A172 (cell line): ENCODE measurements around the gene SRP72. TPM values are rescaled to one million over a fixed set of nuclear protein-coding genes. Genes with fewer than 3 reads are reported as not detected.
"Not testable (repeated sequence)": the region's sequence is repeated elsewhere in the genome, so short reads cannot be mapped to it uniquely, and the experiment has no call there.

Experiments used
- DNase-seq: peaks from one replicate; pipeline ENCODE4 v3.0.0-alpha.2; 2015; ENCODE audit warnings: low spot score
- total RNA-seq: library from RNA; depleted of rRNA; stranded (reverse); fragments of >200 nt; shearing (Covaris generic); gene quantifications from 2 replicates; pipeline ENCODE4 v1.2.3, GENCODE V29; 2014; rRNA removed

Gene SRP72
- 79.8 and 95.5 TPM in 2 replicates for total RNA-seq

- DNase-seq: peak; percentile 84
Observed at GRCh38 chr4:56467284-56468096, at the start of gene SRP72. Gene SRP72 (plus strand): TSS chr4:56467617. CDS start chr4:56467636, 19 bp downstream.

GRCh38 chr4:56424176-56424575 lies 43.2 kb upstream of the SRP72 start:
- DNase-seq: no peak

- DNase-seq: peak; percentile 18
Observed at GRCh38 chr4:56424697-56425514, 42.5 kb upstream of the SRP72 start.

- no peak for DNase-seq
Observed at GRCh38 chr4:56425518-56425917, 41.9 kb upstream of the SRP72 start.

GRCh38 chr4:56426273-56426672 lies 41.1 kb upstream of the SRP72 start:
- no peak for DNase-seq

- no peak for DNase-seq
Observed at GRCh38 chr4:56427179-56427578, 40.2 kb upstream of the SRP72 start.

GRCh38 chr4:56430203-56430602 lies 37.2 kb upstream of the SRP72 start:
- no peak for DNase-seq

GRCh38 chr4:56433280-56433679 lies 34.1 kb upstream of the SRP72 start:
- no peak for DNase-seq

- peak; percentile 60 for DNase-seq
Observed at GRCh38 chr4:56434599-56435139, 32.7 kb upstream of the SRP72 start.

- peak; percentile 95 for DNase-seq
Observed at GRCh38 chr4:56435140-56435926, 32.1 kb upstream of the SRP72 start, which contains the start of gene PPAT. Gene PPAT (minus strand): TSS chr4:56435615. CDS start chr4:56435477, 138 bp downstream.

- DNase-seq: no peak
Observed at GRCh38 chr4:56438766-56439165, 28.7 kb upstream of the SRP72 start.

- no peak for DNase-seq
Observed at GRCh38 chr4:56440983-56441382, 26.4 kb upstream of the SRP72 start.

GRCh38 chr4:56444719-56445118 lies 22.7 kb upstream of the SRP72 start:
- no peak for DNase-seq

- DNase-seq: no peak
Observed at GRCh38 chr4:56445699-56446098, 21.7 kb upstream of the SRP72 start.

- no peak for DNase-seq
Observed at GRCh38 chr4:56448301-56448700, 19.1 kb upstream of the SRP72 start.

GRCh38 chr4:56449475-56449874 lies 17.9 kb upstream of the SRP72 start:
- DNase-seq: not testable (repeated sequence)

GRCh38 chr4:56450342-56450741 lies 17.1 kb upstream of the SRP72 start:
- DNase-seq: no peak

- DNase-seq: no peak
Observed at GRCh38 chr4:56460085-56460484, 7.3 kb upstream of the SRP72 start.

- DNase-seq: no peak
Observed at GRCh38 chr4:56462157-56462556, 5.3 kb upstream of the SRP72 start.

- no peak for DNase-seq
Observed at GRCh38 chr4:56463711-56464110, 3.7 kb upstream of the SRP72 start.

- DNase-seq: no peak
Observed at GRCh38 chr4:56464581-56464980, 2.8 kb upstream of the SRP72 start.
